HepG2 (cell line): Measurements from ENCODE around the gene SHTN1. TPM values are rescaled to one million over a fixed set of nuclear protein-coding genes. Genes with fewer than 3 reads are reported as not detected.
A peak's percentile ranks its signal among the peaks of the same experiment; 100 is the strongest.

Experiments
- FOXM1 ChIP-seq: sonication (generic); formaldehyde crosslinking; IDR thresholded peaks from 2 replicates; pipeline ENCODE4 v1.5.0; 2020; ENCODE audit warnings: missing genetic modification reagents
- GTF3A ChIP-seq: sonication (generic); formaldehyde crosslinking; conservative IDR thresholded peaks from 2 replicates; pipeline ENCODE4 v1.4.0; 2020; ENCODE audit warnings: mild to moderate bottlenecking, missing genetic modification reagents
- MTF2 ChIP-seq: sonication (generic); formaldehyde crosslinking; IDR thresholded peaks from 2 replicates; pipeline ENCODE4 v1.5.0; 2020; ENCODE audit warnings: missing genetic modification reagents, borderline replicate concordance
- PPARG ChIP-seq: conservative IDR thresholded peaks from 2 replicates; pipeline ENCODE4 v1.6.1; 2016; ENCODE audit warnings: missing biosample characterization, missing genetic modification reagents
- SIX1 ChIP-seq: sonication (generic); formaldehyde crosslinking; IDR thresholded peaks from 2 replicates; pipeline ENCODE4 v1.4.0; 2020; ENCODE audit warnings: missing genetic modification reagents, borderline replicate concordance
- SMAD1 ChIP-seq: sonication (generic); formaldehyde crosslinking; IDR thresholded peaks from 2 replicates; pipeline ENCODE4 v1.4.0; 2020; ENCODE audit warnings: missing genetic modification reagents, low read depth, mild to moderate bottlenecking, borderline replicate concordance
- SRY ChIP-seq: sonication (generic); formaldehyde crosslinking; IDR thresholded peaks from 2 replicates; pipeline ENCODE4 v1.8.0; 2022; ENCODE audit warnings: mild to moderate bottlenecking, missing genetic modification reagents
- ZBTB42 ChIP-seq: sonication (generic); formaldehyde crosslinking; IDR thresholded peaks from 2 replicates; pipeline ENCODE4 v1.5.0; 2020; ENCODE audit warnings: mild to moderate bottlenecking, missing genetic modification reagents
- ZNF136 ChIP-seq: sonication (generic); formaldehyde crosslinking; IDR thresholded peaks from 2 replicates; pipeline ENCODE4 v1.8.1; 2022; ENCODE audit warnings: low read depth, mild to moderate bottlenecking, moderate library complexity, missing genetic modification reagents
- ZNF350 ChIP-seq: sonication (generic); formaldehyde crosslinking; IDR thresholded peaks from 2 replicates; pipeline ENCODE4 v1.4.0; 2020; ENCODE audit warnings: mild to moderate bottlenecking, low read depth, missing genetic modification reagents, borderline replicate concordance
- ZNF83 ChIP-seq: sonication (generic); formaldehyde crosslinking; IDR thresholded peaks from 2 replicates; pipeline ENCODE4 v1.4.0; 2020; ENCODE audit warnings: missing genetic modification reagents, mild to moderate bottlenecking, borderline replicate concordance
- polyA plus RNA-seq, 8 experiments: library from polyadenylated mRNA; depleted of rRNA in 3 of 8; stranded (reverse) in 7 of 8; unstranded in 1 of 8; fragments of >200 nt; fragmentation: Illumina TruSeq in 4 of 8; extraction: Trizol in 4 of 8; gene quantifications; 2 replicates each; pipeline versions ENCODE4 v1.2.1 to v1.2.3, GENCODE V29; 2011 to 2016; ENCODE audit warnings: low read depth in 4 of 8, missing spikeins in 1 of 8, mixed read lengths in 1 of 8; ENCODE audit not compliant: insufficient read depth in 1 of 8
- total RNA-seq, 5 experiments: library from RNA; depleted of rRNA; stranded (reverse); fragments of >200 nt; fragmentation: Illumina TruSeq; extraction: Trizol; gene quantifications; 2 replicates each; pipeline ENCODE4 v1.2.3, GENCODE V29; 2016; ENCODE audit warnings: low read depth in 1 of 5
- TF ChIP-seq, protein P1 (sequence below): sonication (generic); formaldehyde crosslinking; IDR thresholded peaks from 2 replicates; pipeline ENCODE4 v1.8.1; 2023; ENCODE audit warnings: mild to moderate bottlenecking, missing genetic modification reagents
- TF ChIP-seq, protein P2 (sequence below): sonication (generic); formaldehyde crosslinking; IDR thresholded peaks from 2 replicates; pipeline ENCODE4 v1.4.0; 2020; ENCODE audit warnings: missing genetic modification reagents
- TF ChIP-seq, protein P3 (sequence below): sonication (generic); formaldehyde crosslinking; IDR thresholded peaks from 2 replicates; pipeline ENCODE4 v1.4.0; 2020; ENCODE audit warnings: low read depth, mild to moderate bottlenecking, missing genetic modification reagents

SHTN1 gene
- total and polyA plus RNA-seq, 2 of the 13 experiments (the other 11 are each of a cell fraction or from before 2014, with no cell fraction given): 11.3 to 15.6 TPM

DNA sequence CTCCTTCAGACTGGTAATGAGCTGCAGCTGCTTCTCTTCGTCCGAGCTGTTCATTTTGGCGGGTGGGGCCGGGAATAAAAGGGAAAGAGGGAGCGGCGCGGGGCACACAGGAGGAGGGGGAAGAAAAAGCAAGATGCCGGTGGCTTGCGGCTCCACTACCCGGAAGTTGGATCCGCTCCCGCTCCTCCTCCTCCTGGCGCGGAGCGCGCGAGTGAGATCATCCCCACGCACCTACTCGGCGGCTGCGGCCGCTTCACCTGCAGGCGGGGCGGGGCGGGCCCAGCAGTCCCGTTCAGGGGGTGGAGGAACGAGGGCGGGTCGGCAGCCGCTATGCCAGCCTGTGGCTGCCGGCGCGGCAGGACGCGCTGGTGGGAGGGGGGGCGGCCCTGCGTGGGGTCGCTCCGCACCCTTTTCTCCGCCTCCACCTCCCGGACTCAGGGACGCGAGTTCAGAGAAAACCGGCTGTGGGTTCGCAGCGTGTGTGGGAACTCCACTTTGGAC lies at the start of gene SHTN1 (continued):
- TF ChIP-seq MTF2 (0 out of 2 replicates have a peak, but pooled peaks have one; percentile 36), SIX1 (CRISPR knock-in tag) (no peak), ZBTB42 (CRISPR knock-in tag) (no peak), ZNF136 (CRISPR knock-in tag) (no peak), FOXM1 (CRISPR knock-in tag) (no peak), ZNF83 (CRISPR knock-in tag) (no peak), ZNF350 (CRISPR knock-in tag) (no peak), PPARG (CRISPR knock-in tag) (0 out of 2 replicates have a peak, but pooled peaks have one; percentile 22), SRY (no peak), SMAD1 (no peak), GTF3A (0 out of 2 replicates have a peak, but pooled peaks have one; percentile 62)
- TF ChIP-seq, protein P1, sequence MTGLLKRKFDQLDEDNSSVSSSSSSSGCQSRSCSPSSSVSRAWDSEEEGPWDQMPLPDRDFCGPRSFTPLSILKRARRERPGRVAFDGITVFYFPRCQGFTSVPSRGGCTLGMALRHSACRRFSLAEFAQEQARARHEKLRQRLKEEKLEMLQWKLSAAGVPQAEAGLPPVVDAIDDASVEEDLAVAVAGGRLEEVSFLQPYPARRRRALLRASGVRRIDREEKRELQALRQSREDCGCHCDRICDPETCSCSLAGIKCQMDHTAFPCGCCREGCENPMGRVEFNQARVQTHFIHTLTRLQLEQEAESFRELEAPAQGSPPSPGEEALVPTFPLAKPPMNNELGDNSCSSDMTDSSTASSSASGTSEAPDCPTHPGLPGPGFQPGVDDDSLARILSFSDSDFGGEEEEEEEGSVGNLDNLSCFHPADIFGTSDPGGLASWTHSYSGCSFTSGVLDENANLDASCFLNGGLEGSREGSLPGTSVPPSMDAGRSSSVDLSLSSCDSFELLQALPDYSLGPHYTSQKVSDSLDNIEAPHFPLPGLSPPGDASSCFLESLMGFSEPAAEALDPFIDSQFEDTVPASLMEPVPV (CRISPR knock-in tag): peak; percentile 81; the same call in 1 of the 2 replicates
- TF ChIP-seq, protein P2, sequence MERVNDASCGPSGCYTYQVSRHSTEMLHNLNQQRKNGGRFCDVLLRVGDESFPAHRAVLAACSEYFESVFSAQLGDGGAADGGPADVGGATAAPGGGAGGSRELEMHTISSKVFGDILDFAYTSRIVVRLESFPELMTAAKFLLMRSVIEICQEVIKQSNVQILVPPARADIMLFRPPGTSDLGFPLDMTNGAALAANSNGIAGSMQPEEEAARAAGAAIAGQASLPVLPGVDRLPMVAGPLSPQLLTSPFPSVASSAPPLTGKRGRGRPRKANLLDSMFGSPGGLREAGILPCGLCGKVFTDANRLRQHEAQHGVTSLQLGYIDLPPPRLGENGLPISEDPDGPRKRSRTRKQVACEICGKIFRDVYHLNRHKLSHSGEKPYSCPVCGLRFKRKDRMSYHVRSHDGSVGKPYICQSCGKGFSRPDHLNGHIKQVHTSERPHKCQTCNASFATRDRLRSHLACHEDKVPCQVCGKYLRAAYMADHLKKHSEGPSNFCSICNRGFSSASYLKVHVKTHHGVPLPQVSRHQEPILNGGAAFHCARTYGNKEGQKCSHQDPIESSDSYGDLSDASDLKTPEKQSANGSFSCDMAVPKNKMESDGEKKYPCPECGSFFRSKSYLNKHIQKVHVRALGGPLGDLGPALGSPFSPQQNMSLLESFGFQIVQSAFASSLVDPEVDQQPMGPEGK (CRISPR knock-in tag): peak; percentile 33; the same call in 1 of the 2 replicates
- TF ChIP-seq, protein P3, sequence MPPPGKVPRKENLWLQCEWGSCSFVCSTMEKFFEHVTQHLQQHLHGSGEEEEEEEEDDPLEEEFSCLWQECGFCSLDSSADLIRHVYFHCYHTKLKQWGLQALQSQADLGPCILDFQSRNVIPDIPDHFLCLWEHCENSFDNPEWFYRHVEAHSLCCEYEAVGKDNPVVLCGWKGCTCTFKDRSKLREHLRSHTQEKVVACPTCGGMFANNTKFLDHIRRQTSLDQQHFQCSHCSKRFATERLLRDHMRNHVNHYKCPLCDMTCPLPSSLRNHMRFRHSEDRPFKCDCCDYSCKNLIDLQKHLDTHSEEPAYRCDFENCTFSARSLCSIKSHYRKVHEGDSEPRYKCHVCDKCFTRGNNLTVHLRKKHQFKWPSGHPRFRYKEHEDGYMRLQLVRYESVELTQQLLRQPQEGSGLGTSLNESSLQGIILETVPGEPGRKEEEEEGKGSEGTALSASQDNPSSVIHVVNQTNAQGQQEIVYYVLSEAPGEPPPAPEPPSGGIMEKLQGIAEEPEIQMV: no peak
